ENCODE data around the gene SULT6B1.

DNA sequence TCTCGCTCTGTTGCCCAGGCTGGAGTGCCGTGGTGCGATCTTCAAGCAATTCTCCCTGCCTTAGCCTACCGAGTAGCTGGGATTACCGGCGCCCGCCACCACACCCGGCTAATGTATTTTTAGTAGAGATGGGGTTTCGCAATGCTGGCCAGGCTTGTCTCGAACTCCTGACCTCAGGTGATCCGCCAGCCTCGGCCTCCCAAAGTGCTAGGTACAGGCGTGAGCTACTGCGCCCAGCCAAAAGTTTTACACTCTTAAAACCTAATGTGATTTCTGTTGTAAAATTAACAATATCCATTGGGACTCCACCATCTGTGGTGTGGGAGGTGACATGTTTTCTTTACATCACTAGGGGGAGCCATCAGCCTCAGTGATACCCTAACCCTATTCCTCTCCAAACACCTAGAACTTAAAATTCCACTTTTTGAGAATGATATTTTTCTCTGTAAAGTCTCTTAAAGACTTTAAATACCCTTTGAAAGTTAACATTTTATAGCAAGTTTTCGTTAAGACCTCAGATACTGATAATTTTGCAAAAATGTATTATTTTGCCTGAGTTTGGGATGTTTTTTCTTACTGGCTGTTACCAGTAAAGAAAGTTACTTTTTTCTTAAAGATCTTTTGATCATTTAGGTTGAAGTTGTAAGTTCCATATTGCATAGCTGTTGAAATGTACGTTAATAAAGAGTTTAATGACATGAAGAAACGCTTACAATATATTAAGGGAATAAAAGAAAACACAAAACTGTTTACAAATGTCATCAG lies 20.1 kb downstream of the SULT6B1 start:
- TF ChIP-seq EZH2 (IDR thresholded peaks at IDR 0.05; ENCODE audit: borderline replicate concordance, low read depth, low read length, severe bottlenecking) (no peak), CTCF (IDR thresholded peaks at IDR 0.05; ENCODE audit: extremely low read depth in 1 of 2, insufficient read depth in 1 of 2, low read depth in 1 of 2, low read length in 2 of 2) (peak; percentile 57 to 64)
